ENCODE results near the gene WIPF2.

WIPF2 gene

GRCh38 chr17:40247926-40248495 lies 28.9 kb downstream of the WIPF2 start:
- DNase-seq (ENCODE audit: low read depth) = no peak

DNA sequence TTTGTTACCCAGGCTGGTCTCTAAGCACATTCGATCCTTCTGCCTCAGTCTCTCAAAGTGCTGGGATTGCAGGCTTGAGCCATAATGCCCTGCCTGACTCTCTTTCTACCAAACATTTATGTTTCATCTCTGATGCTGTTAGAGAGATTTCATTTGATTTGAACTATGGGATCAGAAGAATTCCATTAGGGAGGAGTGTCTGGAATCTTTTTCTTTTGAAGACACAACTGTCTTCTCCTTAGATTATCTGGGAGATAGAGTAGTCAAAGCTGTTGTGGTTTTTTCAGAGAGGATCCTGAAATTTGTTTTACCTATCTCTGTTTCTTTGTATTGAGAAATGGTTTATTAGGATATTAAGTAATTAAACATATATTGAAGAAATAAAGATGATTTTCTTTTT lies 29.4 kb downstream of the WIPF2 start:
- DNase-seq (ENCODE audit: low read depth) = no peak

DNA sequence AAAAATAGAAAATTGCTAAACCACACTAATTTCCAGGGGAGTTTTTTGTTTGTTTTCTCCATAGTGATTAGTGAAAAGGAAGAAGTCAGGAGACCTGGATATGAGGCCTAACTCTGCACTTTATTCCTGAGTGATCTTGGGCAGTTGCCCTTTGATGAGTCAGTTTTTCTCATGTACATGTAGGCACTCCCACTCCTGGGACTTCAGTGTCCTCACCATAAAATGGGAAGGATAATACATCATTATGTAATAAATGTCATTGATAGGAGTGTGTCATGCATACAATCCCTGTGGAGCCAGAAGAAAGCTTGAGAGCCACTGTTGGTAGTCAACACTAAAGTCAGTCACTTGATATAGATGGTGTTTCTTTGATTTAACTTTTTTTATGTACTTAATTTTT lies 32.5 kb downstream of the WIPF2 start:
- peak; percentile 87 for DNase-seq (ENCODE audit: low read depth)

DNA sequence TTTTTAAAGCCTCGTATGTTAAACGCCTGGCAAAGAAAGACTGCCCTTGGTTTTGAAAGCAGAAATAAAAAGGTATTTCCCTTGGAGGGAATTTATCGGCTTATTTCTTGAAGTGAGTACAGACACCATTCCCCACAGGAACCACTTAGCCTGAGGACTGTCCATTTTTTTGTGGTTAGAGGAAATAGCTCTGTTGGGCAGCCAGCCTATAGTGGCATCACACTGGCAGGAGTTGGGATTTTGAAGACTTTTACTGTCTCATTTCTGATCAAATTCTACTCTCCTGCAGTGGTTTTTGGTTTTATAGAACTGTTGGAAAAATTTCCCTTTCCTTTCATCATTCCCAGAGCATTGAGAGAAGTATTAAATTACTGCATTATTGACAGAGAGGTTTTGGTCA lies 34.5 kb downstream of the WIPF2 start:
- no peak for DNase-seq (ENCODE audit: low read depth)

DNA sequence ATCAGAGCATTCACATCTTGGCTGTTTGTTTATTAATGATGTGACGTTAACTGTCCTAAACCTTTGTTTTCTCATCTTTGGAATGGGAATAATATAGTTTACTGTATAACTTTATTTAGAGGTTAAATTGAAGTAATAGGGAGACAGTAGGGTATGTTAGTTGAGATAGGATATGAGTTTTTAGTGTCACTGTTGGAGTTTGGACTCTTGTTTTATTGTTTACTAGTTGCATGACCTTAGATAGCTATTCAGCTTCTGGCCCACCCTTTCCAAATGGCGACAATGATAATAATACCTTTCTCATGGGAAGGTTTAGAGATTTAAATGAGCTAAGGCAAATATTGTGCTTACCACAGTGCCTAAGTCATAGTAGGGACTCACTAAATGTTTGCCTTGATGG lies 40.4 kb downstream of the WIPF2 start:
- DNase-seq (ENCODE audit: low read depth) = no peak

- no peak for DNase-seq (ENCODE audit: low read depth)
Measured at GRCh38 chr17:40260528-40260927, 41.4 kb downstream of the WIPF2 start.

DNA sequence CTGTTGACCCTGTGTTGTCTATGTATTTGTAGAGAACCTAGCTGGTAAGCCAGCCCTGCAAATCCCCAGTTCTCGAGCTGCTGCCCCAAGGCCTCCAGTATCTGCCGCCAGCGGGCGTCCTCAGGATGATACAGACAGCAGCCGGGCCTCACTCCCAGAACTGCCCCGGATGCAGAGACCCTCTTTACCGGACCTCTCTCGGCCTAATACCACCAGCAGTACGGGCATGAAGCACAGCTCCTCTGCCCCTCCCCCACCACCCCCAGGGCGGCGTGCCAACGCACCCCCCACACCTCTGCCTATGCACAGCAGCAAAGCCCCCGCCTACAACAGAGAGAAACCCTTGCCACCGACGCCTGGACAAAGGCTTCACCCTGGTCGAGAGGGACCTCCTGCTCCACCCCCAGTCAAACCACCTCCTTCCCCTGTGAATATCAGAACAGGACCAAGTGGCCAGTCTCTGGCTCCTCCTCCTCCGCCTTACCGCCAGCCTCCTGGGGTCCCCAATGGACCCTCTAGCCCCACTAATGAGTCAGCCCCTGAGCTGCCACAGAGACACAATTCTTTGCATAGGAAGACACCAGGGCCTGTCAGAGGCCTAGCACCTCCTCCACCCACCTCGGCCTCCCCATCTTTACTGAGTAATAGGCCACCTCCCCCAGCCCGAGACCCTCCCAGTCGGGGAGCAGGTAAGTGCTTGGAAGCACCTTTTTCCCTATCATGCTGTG lies 45.5 kb downstream of the WIPF2 start:
- DNase-seq (ENCODE audit: low read depth) = no peak

- no peak for DNase-seq (ENCODE audit: low read depth)
Measured at GRCh38 chr17:40265337-40265736, 46.2 kb downstream of the WIPF2 start.

GRCh38 chr17:40266882-40267281 lies 47.8 kb downstream of the WIPF2 start:
- DNase-seq (ENCODE audit: low read depth) = no peak

DNA sequence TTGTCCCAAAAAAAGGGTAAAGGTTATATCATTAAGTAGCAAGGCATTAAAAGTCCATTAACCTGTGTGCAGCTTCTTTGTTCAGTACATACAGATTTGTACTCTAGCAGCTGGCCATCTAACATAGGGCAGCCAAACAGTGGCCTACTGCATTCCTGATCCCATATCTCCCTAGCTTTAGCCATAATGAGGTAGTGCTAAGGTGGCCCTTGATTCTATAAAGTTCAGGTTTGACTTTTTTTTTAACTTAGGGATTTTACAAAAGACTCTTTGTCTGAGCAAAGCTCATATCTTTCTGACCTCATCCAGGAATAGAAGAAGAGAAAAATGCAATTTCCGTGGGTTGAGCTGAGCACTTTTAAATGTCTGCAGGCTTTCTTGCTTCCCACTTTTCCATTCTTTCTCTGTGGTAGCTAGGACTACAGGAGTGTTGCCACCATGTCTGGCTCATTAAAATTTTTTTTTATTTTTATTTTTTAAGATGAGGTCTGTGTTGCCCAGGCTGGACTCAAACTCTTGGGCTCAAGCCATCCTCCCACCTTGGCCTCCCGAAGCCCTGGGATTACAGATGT lies 49.1 kb downstream of the WIPF2 start:
- DNase-seq (ENCODE audit: low read depth) = no peak

- DNase-seq (ENCODE audit: low read depth) = no peak
Measured at GRCh38 chr17:40278414-40278813, 59.3 kb downstream of the WIPF2 start.

DNA sequence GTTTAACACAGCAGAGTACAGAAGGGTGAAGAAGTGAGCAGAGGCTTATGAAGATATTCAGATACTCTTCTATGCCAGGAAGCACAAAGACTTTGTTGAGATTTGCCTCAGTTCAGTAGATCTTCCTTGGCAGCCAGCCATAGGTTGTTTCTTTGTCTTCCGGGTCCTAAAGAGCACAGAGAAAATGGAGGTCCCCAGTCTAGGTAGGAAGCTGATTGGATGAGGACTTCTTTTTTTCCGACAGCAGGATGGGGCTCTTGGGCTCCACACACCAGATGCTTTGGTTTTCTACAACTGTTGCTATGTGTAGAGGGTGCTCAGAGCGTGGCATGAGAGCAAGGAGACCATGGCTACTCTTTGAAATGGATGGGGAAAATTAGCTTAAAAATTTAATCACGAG lies 60.3 kb downstream of the WIPF2 start:
- no peak for DNase-seq (ENCODE audit: low read depth)

GRCh38 chr17:40281663-40282062 lies 62.6 kb downstream of the WIPF2 start:
- no peak for DNase-seq (ENCODE audit: low read depth)

- peak; percentile 95 for DNase-seq (ENCODE audit: low read depth)
Measured at GRCh38 chr17:40283662-40284061, 64.6 kb downstream of the WIPF2 start.

DNA sequence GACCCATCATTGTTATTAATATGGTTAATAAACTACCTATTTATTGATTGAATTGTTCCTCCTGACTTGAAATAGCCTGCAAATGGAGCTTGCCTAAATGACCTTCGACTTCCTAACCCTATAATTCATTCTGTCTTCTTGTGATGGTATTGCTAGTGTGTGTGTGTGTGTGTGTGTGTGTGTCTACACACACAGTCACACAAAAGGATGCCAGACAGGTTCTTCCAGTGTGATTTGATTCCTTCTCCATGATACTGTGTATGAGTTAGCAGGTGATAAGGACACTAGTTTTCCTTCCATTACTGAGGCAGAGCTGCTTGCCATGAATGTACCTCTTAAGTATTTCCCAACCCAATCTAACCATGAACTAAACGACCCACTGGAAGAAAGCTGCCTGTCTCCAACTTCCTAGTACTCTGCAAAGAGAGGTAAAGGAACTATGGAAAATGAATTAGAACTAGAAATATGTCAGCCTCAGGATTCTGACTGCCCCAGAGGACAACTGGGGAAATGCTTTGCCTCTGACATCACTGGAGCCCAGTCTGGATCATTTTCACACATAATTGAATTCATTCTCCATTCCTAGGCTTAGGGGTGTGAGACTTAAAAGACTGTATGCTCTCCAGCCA lies 65.1 kb downstream of the WIPF2 start:
- peak; percentile 75 for DNase-seq (ENCODE audit: low read depth)

DNA sequence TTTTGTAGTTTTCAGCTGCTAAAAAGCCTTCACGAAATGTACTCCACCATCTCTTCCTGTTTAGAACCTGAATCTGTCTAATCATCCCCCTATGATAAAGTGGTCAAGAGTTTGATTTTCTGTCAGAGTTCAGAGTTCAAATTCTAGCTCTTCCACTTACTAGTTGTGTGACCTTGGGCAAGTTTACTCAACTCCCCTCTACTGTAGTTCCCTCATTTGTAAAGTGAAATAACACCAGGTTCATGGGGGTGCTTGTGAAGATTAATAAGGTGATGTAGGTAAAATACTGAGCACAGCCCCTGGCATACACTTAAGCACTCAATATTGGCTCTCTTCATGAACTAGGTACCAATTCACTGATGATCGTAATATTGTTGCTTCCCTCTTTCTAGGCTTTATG lies 67.4 kb downstream of the WIPF2 start:
- no peak for DNase-seq (ENCODE audit: low read depth)

- no peak for DNase-seq (ENCODE audit: low read depth)
Measured at GRCh38 chr17:40287159-40287493, 68.0 kb downstream of the WIPF2 start.

GRCh38 chr17:40287494-40288369 lies 68.6 kb downstream of the WIPF2 start, which contains the start of gene CDC6:
TSS of gene CDC6 (plus strand) at chr17:40287879. CDS start at chr17:40289421, 1,542 bp downstream.
- peak; percentile 100 for DNase-seq (ENCODE audit: low read depth)

- DNase-seq (ENCODE audit: low read depth) = peak; percentile 89
Measured at GRCh38 chr17:40290629-40291280, 71.7 kb downstream of the WIPF2 start.

GRCh38 chr17:40291281-40291664 lies 72.2 kb downstream of the WIPF2 start:
- DNase-seq (ENCODE audit: low read depth) = no peak

- DNase-seq (ENCODE audit: low read depth) = no peak
Measured at GRCh38 chr17:40293363-40293762, 74.3 kb downstream of the WIPF2 start.

Data from ELR (cell line).